Vagina (tissue), 2 donors: ENCODE results near the gene TNIK.

Experiments used
- CTCF ChIP-seq, 3 experiments: fragments of 450-650 bp in 2 of 3; fragments of 200-600 bp in 1 of 3; sonication (generic) in 1 of 3; IDR thresholded peaks; one replicate each; pipeline ENCODE4 v1.5.1; 2017 to 2019; ENCODE audit warnings: antibody characterized with exemption in 3 of 3, mild to moderate bottlenecking in 2 of 3, moderate library complexity in 2 of 3
- POLR2A ChIP-seq, 2 donors: fragments of 450-650 bp; IDR thresholded peaks; one replicate each; pipeline ENCODE4 v1.6.1; 2017; ENCODE audit warnings: antibody characterized with exemption in 2 of 2, mild to moderate bottlenecking in 2 of 2, moderate library complexity in 2 of 2

- TF ChIP-seq CTCF (IDR thresholded peaks at IDR 0.05) (no peak), POLR2A (IDR thresholded peaks at IDR 0.05) (no peak)
These were observed 191.5 kb downstream of the TNIK start for GRCh38 chr3:171268677-171269076.
